ENCODE data around the gene HDAC4.

DNA sequence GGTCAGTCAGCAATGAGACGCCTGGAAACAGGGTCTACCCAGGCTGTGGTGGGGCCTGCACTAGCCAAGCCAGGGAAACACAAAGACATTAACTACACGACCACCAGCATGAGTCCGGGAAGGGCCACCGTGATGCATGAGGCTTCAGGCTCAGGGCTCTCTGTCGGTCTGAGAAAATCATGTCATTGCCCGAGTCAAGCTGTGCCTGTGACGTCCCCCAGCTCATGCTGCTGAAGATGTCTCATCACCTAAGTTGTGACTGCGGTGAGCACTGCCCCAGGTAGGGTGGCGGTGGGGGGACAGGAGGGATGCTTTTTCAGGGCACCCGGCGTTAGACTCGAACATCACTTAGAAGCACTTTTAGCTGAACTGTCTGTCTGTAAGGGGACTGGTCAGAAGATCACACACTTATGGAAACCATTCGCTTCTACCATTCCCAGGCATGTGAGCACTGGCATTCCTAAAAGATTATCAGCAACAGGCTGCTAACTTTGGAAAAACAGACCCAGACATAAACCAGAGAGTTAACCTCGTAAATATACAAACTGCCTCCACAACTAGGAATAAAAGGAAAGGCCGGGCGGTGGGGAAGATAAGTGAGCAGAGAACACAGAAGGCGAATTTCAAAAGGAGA is 234.5 kb downstream of the HDAC4 start:
- TF ChIP-seq, protein P1, sequence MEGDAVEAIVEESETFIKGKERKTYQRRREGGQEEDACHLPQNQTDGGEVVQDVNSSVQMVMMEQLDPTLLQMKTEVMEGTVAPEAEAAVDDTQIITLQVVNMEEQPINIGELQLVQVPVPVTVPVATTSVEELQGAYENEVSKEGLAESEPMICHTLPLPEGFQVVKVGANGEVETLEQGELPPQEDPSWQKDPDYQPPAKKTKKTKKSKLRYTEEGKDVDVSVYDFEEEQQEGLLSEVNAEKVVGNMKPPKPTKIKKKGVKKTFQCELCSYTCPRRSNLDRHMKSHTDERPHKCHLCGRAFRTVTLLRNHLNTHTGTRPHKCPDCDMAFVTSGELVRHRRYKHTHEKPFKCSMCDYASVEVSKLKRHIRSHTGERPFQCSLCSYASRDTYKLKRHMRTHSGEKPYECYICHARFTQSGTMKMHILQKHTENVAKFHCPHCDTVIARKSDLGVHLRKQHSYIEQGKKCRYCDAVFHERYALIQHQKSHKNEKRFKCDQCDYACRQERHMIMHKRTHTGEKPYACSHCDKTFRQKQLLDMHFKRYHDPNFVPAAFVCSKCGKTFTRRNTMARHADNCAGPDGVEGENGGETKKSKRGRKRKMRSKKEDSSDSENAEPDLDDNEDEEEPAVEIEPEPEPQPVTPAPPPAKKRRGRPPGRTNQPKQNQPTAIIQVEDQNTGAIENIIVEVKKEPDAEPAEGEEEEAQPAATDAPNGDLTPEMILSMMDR (IDR thresholded peaks at IDR 0.05; ENCODE audit: insufficient read depth, low read depth, low read length) = no peak
- TF ChIP-seq EZH2 (IDR thresholded peaks at IDR 0.05; ENCODE audit: insufficient read depth, low read length) = no peak
